Nephron progenitor cell (in vitro differentiated cells): Measurements from ENCODE around the gene RAD51B.
"Not testable (repeated sequence)": the region's sequence is repeated elsewhere in the genome, so short reads cannot be mapped to it uniquely, and the experiment has no call there.

Source experiments
- DNase-seq: peaks from one replicate; pipeline ENCODE4 v3.0.0; 2021
- H3K27ac Mint-ChIP-seq: 2 replicates; pipeline ENCODE4 v1.8.0; 2021; ENCODE audit warnings: mild to moderate bottlenecking, moderate library complexity, mixed read lengths
- H3K27me3 Mint-ChIP-seq: 2 replicates; pipeline ENCODE4 v1.8.0; 2021; ENCODE audit warnings: mild to moderate bottlenecking, low read depth, mixed read lengths; ENCODE audit not compliant: poor library complexity
- H3K36me3 Mint-ChIP-seq: 2 replicates; pipeline ENCODE4 v1.8.0; 2021; ENCODE audit warnings: low read depth, mixed read lengths
- H3K4me1 Mint-ChIP-seq: 2 replicates; pipeline ENCODE4 v1.8.0; 2021; ENCODE audit warnings: mixed read lengths
- H3K4me3 Mint-ChIP-seq: 2 replicates; pipeline ENCODE4 v1.8.0; 2021; ENCODE audit warnings: mild to moderate bottlenecking, moderate library complexity, mixed read lengths
- H3K9me3 Mint-ChIP-seq: 2 replicates; pipeline ENCODE4 v1.8.0; 2021; ENCODE audit warnings: mild to moderate bottlenecking, moderate library complexity, mixed read lengths
- CTCF ChIP-seq: fragments of 200-600 bp; sonication (generic); IDR thresholded peaks from 2 replicates; pipeline ENCODE4 v1.5.0; 2021; ENCODE audit warnings: antibody characterized with exemption

Gene RAD51B

DNA sequence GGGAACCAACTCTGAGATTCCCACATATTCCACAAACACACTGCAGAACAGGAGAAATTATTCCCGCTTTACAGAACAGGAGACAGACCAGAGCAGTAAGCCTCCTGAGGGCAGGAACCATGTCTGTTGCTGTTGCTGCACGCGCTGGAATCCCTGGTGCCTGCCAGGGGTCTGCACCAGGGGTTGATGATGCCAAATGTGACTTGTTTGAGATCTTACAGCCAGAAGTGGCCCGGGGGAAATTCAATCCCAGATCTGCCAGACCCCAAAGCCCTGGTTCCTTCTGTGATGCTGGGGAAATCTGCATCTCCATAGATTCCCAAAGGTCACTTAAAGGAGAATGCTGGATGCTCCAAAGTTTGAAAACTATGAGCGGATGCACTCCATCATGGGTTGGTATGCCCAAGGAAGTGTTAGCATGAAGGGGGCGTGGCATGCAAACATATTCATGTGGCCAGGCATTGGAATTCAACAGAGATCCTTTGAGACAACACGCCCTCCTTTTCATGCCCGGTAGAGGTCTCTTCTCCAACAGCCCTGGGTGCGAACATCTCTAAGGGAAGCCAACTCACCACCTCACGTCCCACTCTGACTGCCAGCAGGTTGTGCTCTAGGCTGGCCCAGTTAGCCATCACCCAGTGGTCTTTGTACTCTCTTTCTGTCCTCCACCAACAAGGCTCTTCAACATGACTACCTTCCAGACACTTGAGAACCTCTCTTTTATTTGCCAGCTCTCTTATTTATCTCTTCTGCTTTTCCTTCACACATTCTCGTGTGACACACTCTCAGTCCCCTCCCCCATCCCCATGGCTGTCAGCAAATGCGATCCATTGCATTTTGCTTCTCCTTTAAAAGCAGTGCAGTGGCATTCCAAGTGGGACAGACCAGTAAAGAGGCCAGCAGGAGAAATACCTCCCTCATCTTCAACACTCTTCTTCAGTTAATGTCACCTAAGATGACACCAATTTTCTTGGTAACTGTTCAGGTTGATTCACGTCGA is 841.9 kb downstream of the RAD51B start:
- H3K27ac Mint-ChIP-seq = peak overlapping the region; percentile 20
- TF ChIP-seq CTCF = no peak
- no peak for DNase-seq
- peaks cover 4% of the 10 kb centered on the region for H3K9me3 Mint-ChIP-seq
- peaks cover 83% of the 10 kb centered on the region for H3K4me1 Mint-ChIP-seq
- H3K4me3 Mint-ChIP-seq = peak overlapping the region; percentile 24
- H3K27me3 Mint-ChIP-seq = peaks cover 3% of the 10 kb centered on the region
- H3K36me3 Mint-ChIP-seq = no peaks in the 10 kb centered on the region

DNA sequence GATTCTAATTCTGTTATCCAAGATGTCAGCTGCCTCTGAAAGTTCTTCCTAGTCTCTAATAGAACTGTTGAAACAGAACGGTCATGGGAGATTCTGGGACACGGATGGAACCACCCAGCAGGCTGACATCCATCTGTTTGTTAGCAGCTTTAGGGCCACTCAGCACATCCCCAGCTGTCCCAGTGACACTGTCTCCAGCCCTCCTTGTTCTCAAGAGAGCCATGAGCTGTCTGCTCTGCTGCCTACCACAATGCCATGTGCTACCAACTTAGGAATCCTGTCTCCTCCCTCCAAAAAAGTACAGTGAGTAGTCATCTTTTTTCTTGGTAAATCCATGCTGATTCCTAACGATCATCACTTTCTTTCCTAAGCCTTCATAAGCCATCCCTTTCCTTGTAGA is 842.8 kb downstream of the RAD51B start:
- Mint-ChIP-seq H3K9me3 (peaks cover 7% of the 10 kb centered on the region), H3K27ac (no peak overlapping the region), H3K4me3 (no peak overlapping the region), H3K36me3 (no peaks in the 10 kb centered on the region), H3K4me1 (peaks cover 90% of the 10 kb centered on the region), H3K27me3 (peaks cover 3% of the 10 kb centered on the region)
- no peak for DNase-seq
- TF ChIP-seq CTCF = no peak

GRCh38 chr14:68662826-68663225 is 843.2 kb downstream of the RAD51B start:
- H3K4me3 Mint-ChIP-seq, H3K9me3 Mint-ChIP-seq, H3K27ac Mint-ChIP-seq, DNase-seq, H3K27me3 Mint-ChIP-seq, H3K36me3 Mint-ChIP-seq: not testable (repeated sequence)
- H3K4me1 Mint-ChIP-seq = peaks cover 90% of the 10 kb centered on the region

DNA sequence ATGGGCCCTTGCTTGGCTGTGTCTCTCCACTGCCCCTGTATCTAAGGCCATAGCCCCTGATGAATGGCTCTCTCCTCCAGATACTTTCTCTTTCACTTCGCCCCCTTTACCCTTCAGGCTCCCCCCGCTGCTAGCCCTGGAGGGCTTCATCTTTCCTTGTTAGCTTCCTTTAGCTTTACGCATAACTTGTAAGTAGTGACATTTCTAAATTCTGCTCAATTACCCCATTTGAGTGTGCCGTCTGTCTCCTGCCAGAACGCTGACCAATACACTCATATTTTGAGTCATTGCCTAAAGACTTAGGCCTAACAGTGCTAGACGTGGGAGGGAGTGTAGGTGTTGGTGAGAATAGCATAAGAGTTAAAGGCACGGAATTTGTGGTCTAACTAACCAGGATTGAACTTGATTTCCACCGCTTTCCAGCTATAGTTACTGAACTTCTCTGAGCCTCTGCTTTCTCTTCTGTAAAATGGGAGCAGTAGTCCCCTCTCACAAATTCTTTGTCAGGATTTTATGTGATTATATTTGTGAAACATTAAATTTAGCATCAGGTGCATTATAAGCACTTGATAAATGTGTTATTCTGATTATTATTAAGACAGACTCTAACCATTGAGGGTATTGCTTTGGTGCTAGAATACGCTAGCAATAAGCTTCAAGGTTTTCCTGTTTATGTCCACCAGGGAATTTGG is 844.0 kb downstream of the RAD51B start:
- Mint-ChIP-seq H3K9me3 (peaks cover 7% of the 10 kb centered on the region), H3K4me1 (peaks cover 83% of the 10 kb centered on the region), H3K4me3 (peak overlapping the region; percentile 42), H3K27ac (peak overlapping the region; percentile 77), H3K36me3 (no peaks in the 10 kb centered on the region), H3K27me3 (peaks cover 3% of the 10 kb centered on the region)
- TF ChIP-seq CTCF = no peak
- DNase-seq = no peak

- Mint-ChIP-seq H3K36me3 (no peaks in the 10 kb centered on the region), H3K4me3 (no peak overlapping the region), H3K9me3 (peaks cover 7% of the 10 kb centered on the region), H3K4me1 (peaks cover 79% of the 10 kb centered on the region), H3K27me3 (peaks cover 3% of the 10 kb centered on the region), H3K27ac (peak overlapping the region; percentile 23)
- no peak for TF ChIP-seq CTCF
- no peak for DNase-seq
These were observed 844.7 kb downstream of the RAD51B start for GRCh38 chr14:68664225-68664681.

DNA sequence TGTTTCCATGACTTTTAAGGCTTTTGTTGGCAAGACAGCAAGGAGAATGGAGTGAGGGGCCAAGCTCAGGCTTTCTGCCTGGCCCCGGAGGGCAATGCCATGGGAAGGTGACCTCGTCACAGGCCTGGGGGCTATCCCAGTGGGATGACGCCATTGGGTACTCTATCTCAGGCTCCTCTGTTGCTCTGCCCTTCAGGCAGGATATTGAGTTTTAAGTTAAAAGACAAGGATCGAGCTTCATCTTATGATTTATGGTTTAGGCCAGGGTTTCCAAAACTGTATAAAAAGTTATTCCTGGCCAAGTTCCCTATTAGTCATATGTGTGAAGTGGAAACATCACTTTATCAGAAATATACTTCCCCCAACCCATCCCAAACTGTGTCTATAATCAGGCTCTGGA is 845.6 kb downstream of the RAD51B start:
- Mint-ChIP-seq H3K27ac (no peak overlapping the region), H3K4me3 (no peak overlapping the region), H3K36me3 (no peaks in the 10 kb centered on the region), H3K27me3 (peaks cover 3% of the 10 kb centered on the region), H3K9me3 (peaks cover 7% of the 10 kb centered on the region), H3K4me1 (peaks cover 81% of the 10 kb centered on the region)
- no peak for DNase-seq
- TF ChIP-seq CTCF = no peak
